Neural cell (in vitro differentiated cells): ENCODE data around the gene MGLL. TPM values are rescaled to one million over a fixed set of nuclear protein-coding genes. Genes with fewer than 3 reads are reported as not detected.

ENCODE experiments used
- H2AFZ ChIP-seq: fragments of 200-600, 300-800 bp; sonication (generic), shearing (Covaris generic); 2 replicates; pipeline ENCODE4 v1.6.0; 2014; ENCODE audit warnings: low read depth, mild to moderate bottlenecking, antibody characterized with exemption, low read length, moderate library complexity
- H3F3A ChIP-seq: fragments of 200-600 bp; shearing (Covaris generic); 2 replicates; pipeline ENCODE4 v1.6.1; 2016; ENCODE audit warnings: mild to moderate bottlenecking, moderate library complexity, mixed read lengths, antibody characterized with exemption, low read length; ENCODE audit not compliant: insufficient read depth, poor library complexity, severe bottlenecking
- H3K27ac ChIP-seq: fragments of 200-600, 300-800 bp; sonication (generic), shearing (Covaris generic); 2 replicates; pipeline ENCODE4 v1.5.1; 2014; ENCODE audit warnings: mild to moderate bottlenecking, low read length, moderate library complexity
- H3K27me3 ChIP-seq: fragments of 300-800, 200-600 bp; sonication (generic), shearing (Covaris generic); 2 replicates; pipeline ENCODE4 v1.6.0; 2014; ENCODE audit warnings: mild to moderate bottlenecking, low read depth, low read length, moderate library complexity; ENCODE audit not compliant: insufficient read depth
- H3K36me3 ChIP-seq: fragments of 300-800, 200-600 bp; sonication (generic), shearing (Covaris generic); 2 replicates; pipeline ENCODE4 v1.5.1; 2014; ENCODE audit warnings: mild to moderate bottlenecking, antibody characterized with exemption, low read length, moderate library complexity; ENCODE audit not compliant: insufficient read depth
- H3K4me2 ChIP-seq: fragments of 300-800, 200-600 bp; sonication (generic), shearing (Covaris generic); 2 replicates; pipeline ENCODE4 v1.6.0; 2014; ENCODE audit warnings: mild to moderate bottlenecking, low read length
- H3K4me3 ChIP-seq: fragments of 300-800, 200-600 bp; sonication (generic), shearing (Covaris generic); 2 replicates; pipeline ENCODE4 v1.5.1; 2014; ENCODE audit warnings: mild to moderate bottlenecking, low read length, moderate library complexity
- H3K79me2 ChIP-seq: fragments of 200-600 bp; shearing (Covaris generic); replicated peaks from 2 replicates; pipeline ENCODE4 v1.6.0; 2014; ENCODE audit warnings: mild to moderate bottlenecking, low read length, moderate library complexity; ENCODE audit not compliant: insufficient read depth
- H3K9ac ChIP-seq: fragments of 300-800, 200-600 bp; sonication (generic), shearing (Covaris generic); 2 replicates; pipeline ENCODE4 v1.6.1; 2016; ENCODE audit warnings: mild to moderate bottlenecking, low read length, mixed read lengths
- H3K9me2 ChIP-seq: fragments of 200-600 bp; shearing (Covaris generic); 2 replicates; pipeline ENCODE4 v1.6.1; 2016; ENCODE audit warnings: mild to moderate bottlenecking, low read length, mixed read lengths; ENCODE audit not compliant: insufficient read depth
- H3K9me3 ChIP-seq: fragments of 200-600, 300-800 bp; sonication (generic), shearing (Covaris generic); 2 replicates; pipeline ENCODE4 v1.6.1; 2016; ENCODE audit warnings: mild to moderate bottlenecking, mixed run types, low read length, moderate library complexity, mixed read lengths
- H4K20me1 ChIP-seq: fragments of 200-600 bp; shearing (Covaris generic); 2 replicates; pipeline ENCODE4 v1.6.1; 2016; ENCODE audit warnings: mild to moderate bottlenecking, mixed run types; ENCODE audit not compliant: insufficient read depth
- EP300 ChIP-seq: fragments of 450-650 bp; conservative IDR thresholded peaks from 2 replicates; pipeline ENCODE4 v1.6.1; 2014; ENCODE audit warnings: antibody characterized with exemption, mild to moderate bottlenecking, moderate library complexity; ENCODE audit not compliant: poor library complexity, severe bottlenecking
- EZH2 ChIP-seq: fragments of 200-600, 300-800 bp; shearing (Covaris generic), sonication (generic); IDR thresholded peaks from 2 replicates; pipeline ENCODE4 v1.6.1; 2014; ENCODE audit warnings: antibody characterized with exemption, low read length, borderline replicate concordance, mild to moderate bottlenecking; ENCODE audit not compliant: insufficient read depth, poor library complexity, severe bottlenecking
- MXI1 ChIP-seq: fragments of 450-650 bp; conservative IDR thresholded peaks from 2 replicates; pipeline ENCODE4 v1.6.1; 2014; ENCODE audit warnings: antibody characterized with exemption, mild to moderate bottlenecking; ENCODE audit not compliant: poor library complexity, severe bottlenecking
- POLR2AphosphoS5 ChIP-seq: IDR thresholded peaks from 2 replicates; pipeline ENCODE4 v1.6.1; 2012
- RAD21 ChIP-seq: fragments of 450-650 bp; conservative IDR thresholded peaks from 2 replicates; pipeline ENCODE4 v1.6.1; 2014; ENCODE audit warnings: antibody characterized with exemption, mild to moderate bottlenecking, moderate library complexity
- SMC3 ChIP-seq: fragments of 450-650 bp; conservative IDR thresholded peaks from 2 replicates; pipeline ENCODE4 v1.6.1; 2014; ENCODE audit warnings: antibody characterized with exemption, mild to moderate bottlenecking, moderate library complexity; ENCODE audit not compliant: poor library complexity
- TAF1 ChIP-seq: IDR thresholded peaks from 2 replicates; pipeline ENCODE4 v1.6.1; 2012; ENCODE audit warnings: low read depth
- polyA plus RNA-seq: library from polyadenylated mRNA; depleted of rRNA; stranded (reverse); fragments of >200 nt; gene quantifications from 2 replicates; pipeline ENCODE4 v1.2.3, GENCODE V29; 2014
- TF ChIP-seq, protein P1 (sequence below): fragments of 450-650 bp; IDR thresholded peaks from 2 replicates; pipeline ENCODE4 v1.5.1; 2014; ENCODE audit warnings: antibody characterized with exemption, mild to moderate bottlenecking, moderate library complexity; ENCODE audit not compliant: poor library complexity, severe bottlenecking
- TF ChIP-seq, protein P2 (sequence below): IDR thresholded peaks from 2 replicates; pipeline ENCODE4 v1.6.1; 2012; ENCODE audit warnings: borderline replicate concordance

The MGLL gene
- polyA plus RNA-seq, 1 donor from 2014 or later = 2.0 TPM

DNA sequence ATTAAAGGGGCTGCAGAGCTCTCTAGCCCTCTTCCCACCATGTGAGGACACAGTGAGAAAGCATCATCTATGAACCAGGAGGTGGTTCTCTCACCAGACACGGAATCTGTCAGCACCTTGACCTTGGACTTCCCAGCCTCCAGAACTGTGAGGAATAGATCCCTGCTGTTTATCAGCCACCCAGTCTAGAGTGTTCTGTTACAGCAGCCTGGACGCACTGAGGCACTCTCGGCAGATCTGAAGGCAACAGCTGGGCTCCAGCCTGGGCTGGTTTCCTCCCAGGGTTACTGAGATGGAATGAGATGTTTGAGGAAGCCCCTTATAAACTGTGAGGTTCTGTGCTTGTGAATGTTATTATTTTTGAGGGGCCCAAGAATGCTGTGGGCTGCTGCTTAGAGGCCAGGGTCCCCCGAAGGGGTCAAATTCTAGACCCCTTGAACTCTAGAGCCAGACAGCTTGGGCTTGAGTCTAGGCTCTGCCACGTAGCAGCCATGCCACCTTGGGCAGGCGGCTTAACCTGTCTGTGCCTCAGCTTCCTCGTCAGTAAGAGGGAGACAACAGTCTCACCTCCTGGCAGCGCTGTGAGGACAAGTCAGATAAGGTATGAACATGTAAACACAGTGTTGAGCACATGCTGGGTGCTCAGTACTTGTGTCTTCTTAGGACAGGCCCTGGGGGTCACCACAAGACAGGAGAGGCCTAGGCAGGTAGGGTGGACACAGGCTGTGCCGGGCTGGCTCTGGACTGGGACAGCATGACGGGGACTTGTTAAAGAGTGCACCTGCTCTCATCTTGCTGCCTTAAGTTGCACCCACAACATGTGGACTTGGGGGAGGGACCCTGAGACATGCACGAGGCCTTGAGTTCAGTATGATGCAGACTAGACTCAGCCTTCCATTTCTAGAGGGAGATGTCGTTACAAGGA, 49.2 kb downstream of the MGLL start:
- no peak overlapping the region for H3K27ac ChIP-seq
- H3K79me2 ChIP-seq = no peaks in the 10 kb centered on the region

DNA sequence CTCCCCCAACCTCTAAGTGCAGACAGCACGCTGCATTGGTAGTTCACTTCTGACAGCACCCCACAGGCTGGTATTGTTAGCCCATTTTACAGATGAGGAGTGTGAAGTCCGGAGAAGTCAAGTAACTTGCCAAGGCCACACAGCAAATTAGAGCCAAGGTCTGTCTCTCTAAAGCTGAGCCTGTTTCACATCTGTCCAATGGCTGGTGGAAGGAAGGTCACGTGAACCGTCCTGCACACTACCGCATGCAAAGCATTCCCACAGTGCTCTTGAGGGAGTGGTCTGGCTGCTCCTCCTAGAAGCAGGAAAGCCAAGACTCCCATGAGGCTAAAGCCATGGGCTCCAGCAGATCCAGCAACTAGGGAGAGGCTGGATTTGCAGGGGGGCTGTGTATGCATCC, 50.0 kb downstream of the MGLL start:
- Histone ChIP-seq H3F3A (no peaks in the 10 kb centered on the region), H3K27me3 (no peaks in the 10 kb centered on the region), H3K9ac (no peak overlapping the region), H3K79me2 (no peaks in the 10 kb centered on the region), H3K9me2 (no peaks in the 10 kb centered on the region), H3K36me3 (no peaks in the 10 kb centered on the region), H4K20me1 (no peaks in the 10 kb centered on the region), H3K4me3 (no peak overlapping the region), H2AFZ (no peak overlapping the region), H3K4me2 (no peak overlapping the region), H3K9me3 (peaks cover 15% of the 10 kb centered on the region), H3K27ac (no peak overlapping the region)
- TF ChIP-seq MXI1 = no peak

More for the DNA sequence above, 49.2 kb downstream of the MGLL start:
- H3K27me3 ChIP-seq = no peaks in the 10 kb centered on the region
- no peaks in the 10 kb centered on the region for H4K20me1 ChIP-seq
- H3K9me3 ChIP-seq = peaks cover 8% of the 10 kb centered on the region
- H2AFZ ChIP-seq = no peak overlapping the region
- no peak overlapping the region for H3K4me2 ChIP-seq
- no peak for TF ChIP-seq EP300
- TF ChIP-seq MXI1 = no peak
- TF ChIP-seq TAF1 = no peak
- no peak for TF ChIP-seq SMC3
- TF ChIP-seq, protein P1, sequence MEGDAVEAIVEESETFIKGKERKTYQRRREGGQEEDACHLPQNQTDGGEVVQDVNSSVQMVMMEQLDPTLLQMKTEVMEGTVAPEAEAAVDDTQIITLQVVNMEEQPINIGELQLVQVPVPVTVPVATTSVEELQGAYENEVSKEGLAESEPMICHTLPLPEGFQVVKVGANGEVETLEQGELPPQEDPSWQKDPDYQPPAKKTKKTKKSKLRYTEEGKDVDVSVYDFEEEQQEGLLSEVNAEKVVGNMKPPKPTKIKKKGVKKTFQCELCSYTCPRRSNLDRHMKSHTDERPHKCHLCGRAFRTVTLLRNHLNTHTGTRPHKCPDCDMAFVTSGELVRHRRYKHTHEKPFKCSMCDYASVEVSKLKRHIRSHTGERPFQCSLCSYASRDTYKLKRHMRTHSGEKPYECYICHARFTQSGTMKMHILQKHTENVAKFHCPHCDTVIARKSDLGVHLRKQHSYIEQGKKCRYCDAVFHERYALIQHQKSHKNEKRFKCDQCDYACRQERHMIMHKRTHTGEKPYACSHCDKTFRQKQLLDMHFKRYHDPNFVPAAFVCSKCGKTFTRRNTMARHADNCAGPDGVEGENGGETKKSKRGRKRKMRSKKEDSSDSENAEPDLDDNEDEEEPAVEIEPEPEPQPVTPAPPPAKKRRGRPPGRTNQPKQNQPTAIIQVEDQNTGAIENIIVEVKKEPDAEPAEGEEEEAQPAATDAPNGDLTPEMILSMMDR = no peak
- TF ChIP-seq POLR2AphosphoS5 = no peak
- TF ChIP-seq RAD21 = no peak
- TF ChIP-seq, protein P2, sequence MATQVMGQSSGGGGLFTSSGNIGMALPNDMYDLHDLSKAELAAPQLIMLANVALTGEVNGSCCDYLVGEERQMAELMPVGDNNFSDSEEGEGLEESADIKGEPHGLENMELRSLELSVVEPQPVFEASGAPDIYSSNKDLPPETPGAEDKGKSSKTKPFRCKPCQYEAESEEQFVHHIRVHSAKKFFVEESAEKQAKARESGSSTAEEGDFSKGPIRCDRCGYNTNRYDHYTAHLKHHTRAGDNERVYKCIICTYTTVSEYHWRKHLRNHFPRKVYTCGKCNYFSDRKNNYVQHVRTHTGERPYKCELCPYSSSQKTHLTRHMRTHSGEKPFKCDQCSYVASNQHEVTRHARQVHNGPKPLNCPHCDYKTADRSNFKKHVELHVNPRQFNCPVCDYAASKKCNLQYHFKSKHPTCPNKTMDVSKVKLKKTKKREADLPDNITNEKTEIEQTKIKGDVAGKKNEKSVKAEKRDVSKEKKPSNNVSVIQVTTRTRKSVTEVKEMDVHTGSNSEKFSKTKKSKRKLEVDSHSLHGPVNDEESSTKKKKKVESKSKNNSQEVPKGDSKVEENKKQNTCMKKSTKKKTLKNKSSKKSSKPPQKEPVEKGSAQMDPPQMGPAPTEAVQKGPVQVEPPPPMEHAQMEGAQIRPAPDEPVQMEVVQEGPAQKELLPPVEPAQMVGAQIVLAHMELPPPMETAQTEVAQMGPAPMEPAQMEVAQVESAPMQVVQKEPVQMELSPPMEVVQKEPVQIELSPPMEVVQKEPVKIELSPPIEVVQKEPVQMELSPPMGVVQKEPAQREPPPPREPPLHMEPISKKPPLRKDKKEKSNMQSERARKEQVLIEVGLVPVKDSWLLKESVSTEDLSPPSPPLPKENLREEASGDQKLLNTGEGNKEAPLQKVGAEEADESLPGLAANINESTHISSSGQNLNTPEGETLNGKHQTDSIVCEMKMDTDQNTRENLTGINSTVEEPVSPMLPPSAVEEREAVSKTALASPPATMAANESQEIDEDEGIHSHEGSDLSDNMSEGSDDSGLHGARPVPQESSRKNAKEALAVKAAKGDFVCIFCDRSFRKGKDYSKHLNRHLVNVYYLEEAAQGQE = no peak
- TF ChIP-seq EZH2 = no peak
- H3K9ac ChIP-seq = no peak overlapping the region
- no peaks in the 10 kb centered on the region for H3K36me3 ChIP-seq
- H3F3A ChIP-seq = no peaks in the 10 kb centered on the region
- no peaks in the 10 kb centered on the region for H3K9me2 ChIP-seq
- no peak overlapping the region for H3K4me3 ChIP-seq
